ENCODE results near the gene ATP23.

DNA sequence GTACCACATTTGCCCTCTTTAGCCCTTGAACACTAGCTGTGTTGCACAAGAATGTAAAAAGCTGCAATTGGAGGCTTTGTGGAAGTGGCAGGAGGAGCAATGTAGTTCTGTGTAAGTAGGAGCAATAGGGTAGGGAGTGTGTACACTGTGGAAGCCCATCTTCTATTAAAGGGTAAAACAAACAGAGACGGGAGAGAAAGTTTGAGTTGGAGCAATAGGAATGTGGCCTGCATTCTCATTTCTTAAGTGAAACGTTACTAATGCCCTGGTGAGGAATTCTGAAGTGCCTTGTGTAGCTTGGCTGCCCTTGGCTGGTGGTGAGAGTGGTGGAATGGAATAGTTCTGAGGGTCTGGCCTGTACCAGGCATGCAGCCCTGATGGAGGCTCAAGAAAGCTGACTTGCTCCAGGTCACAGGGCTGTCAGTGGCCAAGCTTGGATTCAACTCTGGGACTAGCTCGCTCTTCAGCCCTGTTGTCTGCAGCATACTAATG, 38.8 kb upstream of the ATP23 start:
- TF ChIP-seq, protein P1, sequence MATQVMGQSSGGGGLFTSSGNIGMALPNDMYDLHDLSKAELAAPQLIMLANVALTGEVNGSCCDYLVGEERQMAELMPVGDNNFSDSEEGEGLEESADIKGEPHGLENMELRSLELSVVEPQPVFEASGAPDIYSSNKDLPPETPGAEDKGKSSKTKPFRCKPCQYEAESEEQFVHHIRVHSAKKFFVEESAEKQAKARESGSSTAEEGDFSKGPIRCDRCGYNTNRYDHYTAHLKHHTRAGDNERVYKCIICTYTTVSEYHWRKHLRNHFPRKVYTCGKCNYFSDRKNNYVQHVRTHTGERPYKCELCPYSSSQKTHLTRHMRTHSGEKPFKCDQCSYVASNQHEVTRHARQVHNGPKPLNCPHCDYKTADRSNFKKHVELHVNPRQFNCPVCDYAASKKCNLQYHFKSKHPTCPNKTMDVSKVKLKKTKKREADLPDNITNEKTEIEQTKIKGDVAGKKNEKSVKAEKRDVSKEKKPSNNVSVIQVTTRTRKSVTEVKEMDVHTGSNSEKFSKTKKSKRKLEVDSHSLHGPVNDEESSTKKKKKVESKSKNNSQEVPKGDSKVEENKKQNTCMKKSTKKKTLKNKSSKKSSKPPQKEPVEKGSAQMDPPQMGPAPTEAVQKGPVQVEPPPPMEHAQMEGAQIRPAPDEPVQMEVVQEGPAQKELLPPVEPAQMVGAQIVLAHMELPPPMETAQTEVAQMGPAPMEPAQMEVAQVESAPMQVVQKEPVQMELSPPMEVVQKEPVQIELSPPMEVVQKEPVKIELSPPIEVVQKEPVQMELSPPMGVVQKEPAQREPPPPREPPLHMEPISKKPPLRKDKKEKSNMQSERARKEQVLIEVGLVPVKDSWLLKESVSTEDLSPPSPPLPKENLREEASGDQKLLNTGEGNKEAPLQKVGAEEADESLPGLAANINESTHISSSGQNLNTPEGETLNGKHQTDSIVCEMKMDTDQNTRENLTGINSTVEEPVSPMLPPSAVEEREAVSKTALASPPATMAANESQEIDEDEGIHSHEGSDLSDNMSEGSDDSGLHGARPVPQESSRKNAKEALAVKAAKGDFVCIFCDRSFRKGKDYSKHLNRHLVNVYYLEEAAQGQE (IDR thresholded peaks at IDR 0.05; ENCODE audit: insufficient read depth in 1 of 2, low read depth in 2 of 2, low read length in 2 of 2): no peak
- no peak for TF ChIP-seq TAF1 (IDR thresholded peaks at IDR 0.05; ENCODE audit: borderline replicate concordance, insufficient read depth, low read length)
